HL-60/S4 treated with phorbol 12-myristate 13-acetate at 8.2 ng/mL for 4 days and 3 days (cell line): Measurements from ENCODE around the gene STK17A.

Experiments used
- in situ Hi-C: fragments of 300-500 bp; cut with MboI; formaldehyde crosslinking; loops from 2 replicates; pipeline ENCODE4 v1.15.0; 2022; ENCODE audit warnings: low sequenced_read_pairs

STK17A gene

DNA sequence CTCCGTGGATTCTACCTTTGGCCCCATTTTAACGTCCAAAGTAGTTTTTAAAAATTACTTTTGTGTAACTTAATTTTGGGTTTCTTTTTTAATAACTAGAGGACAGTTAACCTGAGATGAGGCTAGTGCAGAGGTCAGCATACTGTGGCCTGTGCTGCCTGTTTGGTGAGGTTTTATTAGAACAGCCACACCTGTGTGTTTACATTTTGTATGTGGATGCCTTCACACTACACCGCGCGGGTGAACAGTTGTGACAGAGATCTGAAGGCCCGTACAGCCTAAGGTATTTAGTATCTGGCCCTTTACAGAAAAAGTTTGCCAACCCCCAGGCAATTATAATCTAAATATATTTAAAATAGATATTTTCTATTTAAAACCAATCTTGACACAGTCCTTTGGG lies 46.9 kb downstream of the STK17A start:
- in situ Hi-C loops: no loop called here

DNA sequence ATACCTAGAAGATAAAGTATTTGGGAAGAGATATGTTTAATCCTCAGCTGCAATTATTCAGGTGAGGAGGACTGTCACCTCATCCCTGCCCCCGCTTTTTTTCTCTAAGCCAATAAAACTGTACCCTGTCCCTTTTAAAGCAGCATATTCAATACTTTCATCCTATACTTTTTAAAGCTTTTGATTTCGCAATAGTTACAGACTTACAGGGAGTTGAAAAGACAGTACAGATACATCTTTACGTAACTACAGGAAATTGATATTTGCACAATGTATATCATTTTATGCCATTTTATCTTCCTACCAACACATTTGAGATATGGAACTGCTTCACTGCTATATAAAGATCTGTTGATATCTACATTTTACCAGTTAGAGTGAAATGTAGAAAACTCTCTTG lies 47.6 kb downstream of the STK17A start:
- in situ Hi-C loops: no loop called here

GRCh38 chr7:43631559-43631958 lies 48.7 kb downstream of the STK17A start:
- in situ Hi-C loops: no loop called here

GRCh38 chr7:43632746-43633145 lies 49.8 kb downstream of the STK17A start:
- in situ Hi-C loops: no loop called here

DNA sequence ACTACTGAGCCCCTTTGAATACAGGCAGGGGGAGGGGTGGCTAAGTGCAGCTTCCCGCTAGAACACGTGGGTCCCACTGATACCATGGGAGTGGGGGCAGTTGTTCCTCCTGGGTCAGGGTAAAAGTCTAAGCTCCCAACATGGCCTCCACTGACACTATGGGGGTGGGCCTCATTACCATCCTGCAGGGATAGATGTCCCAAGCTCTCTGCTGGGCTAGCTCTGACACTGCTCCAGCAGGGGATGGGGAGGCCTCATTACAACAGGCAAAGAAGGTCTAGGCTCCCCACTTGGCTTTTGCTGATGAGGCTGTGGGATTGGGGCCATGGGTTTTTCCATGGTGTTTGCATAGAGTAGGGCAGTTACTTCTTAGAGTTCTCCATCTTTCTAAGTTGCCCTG lies 51.5 kb downstream of the STK17A start:
- in situ Hi-C loops: no loop called here

DNA sequence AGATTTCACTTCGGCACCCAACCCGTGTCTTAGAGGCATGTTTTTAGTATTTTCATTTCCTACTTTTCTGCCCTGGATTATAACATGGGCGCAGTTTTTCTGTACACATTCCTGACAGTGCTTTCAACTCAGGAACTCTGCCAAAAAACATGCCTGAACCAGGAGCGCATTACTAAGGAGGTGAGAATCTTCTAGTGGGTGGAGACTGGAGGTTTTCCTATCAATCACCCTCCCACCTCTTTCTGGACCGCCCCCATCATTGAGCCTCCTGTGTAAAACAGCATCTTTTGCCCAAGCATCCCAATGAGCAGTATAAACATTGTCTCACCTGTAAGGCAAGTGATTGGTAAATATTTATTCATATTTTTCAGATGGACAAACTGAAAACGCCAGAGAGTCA lies 53.2 kb downstream of the STK17A start:
- in situ Hi-C loops: no loop called here

DNA sequence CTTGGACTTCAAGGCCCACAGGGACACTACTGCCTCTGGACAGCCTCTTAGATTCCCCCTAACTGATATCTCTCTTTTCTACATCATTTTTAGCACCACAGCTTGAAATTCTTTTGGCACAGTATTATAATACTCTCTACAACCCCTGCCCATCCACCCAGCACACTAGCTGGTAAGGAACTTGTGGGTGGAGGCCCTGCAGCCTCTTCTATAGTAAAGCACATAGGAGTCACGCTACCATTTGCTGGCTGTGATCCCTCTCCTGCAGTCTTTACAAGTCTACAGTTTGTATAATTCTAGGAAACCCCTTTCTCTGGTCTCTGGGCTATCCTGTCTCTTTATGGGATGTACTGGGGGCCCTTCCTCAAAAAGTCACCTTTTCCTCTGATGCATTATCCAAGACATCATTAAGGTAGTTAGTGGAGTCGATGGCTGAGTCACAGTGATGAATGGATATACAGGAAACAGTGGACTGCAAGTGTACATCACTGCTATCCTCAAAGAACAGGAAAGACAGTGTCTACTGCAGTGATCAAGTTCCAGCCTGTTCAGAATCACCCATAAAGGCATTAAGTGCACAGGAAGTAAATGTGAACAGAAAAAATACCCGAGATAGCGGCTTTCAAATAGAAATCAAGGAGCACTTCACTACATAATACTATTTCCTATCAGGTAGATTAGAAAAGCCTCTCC lies 54.4 kb downstream of the STK17A start:
- in situ Hi-C loops: no loop called here

GRCh38 chr7:43639858-43640491 lies 57.1 kb downstream of the STK17A start:
- in situ Hi-C loops: no loop called here

- in situ Hi-C loops: no loop called here
These were observed 57.8 kb downstream of the STK17A start for GRCh38 chr7:43640679-43641078.

GRCh38 chr7:43642897-43643630 lies 60.2 kb downstream of the STK17A start:
- in situ Hi-C loops: no loop called here

- in situ Hi-C loops: no loop called here
These were observed 60.9 kb downstream of the STK17A start for GRCh38 chr7:43643846-43644245.

- in situ Hi-C loops: no loop called here
These were observed 62.9 kb downstream of the STK17A start for GRCh38 chr7:43645699-43646226.

GRCh38 chr7:43646603-43647338 lies 63.9 kb downstream of the STK17A start:
- in situ Hi-C loops: no loop called here

GRCh38 chr7:43647339-43647672 lies 64.4 kb downstream of the STK17A start:
- in situ Hi-C loops: no loop called here

- in situ Hi-C loops: no loop called here
These were observed 65.0 kb downstream of the STK17A start for GRCh38 chr7:43647673-43648472.

DNA sequence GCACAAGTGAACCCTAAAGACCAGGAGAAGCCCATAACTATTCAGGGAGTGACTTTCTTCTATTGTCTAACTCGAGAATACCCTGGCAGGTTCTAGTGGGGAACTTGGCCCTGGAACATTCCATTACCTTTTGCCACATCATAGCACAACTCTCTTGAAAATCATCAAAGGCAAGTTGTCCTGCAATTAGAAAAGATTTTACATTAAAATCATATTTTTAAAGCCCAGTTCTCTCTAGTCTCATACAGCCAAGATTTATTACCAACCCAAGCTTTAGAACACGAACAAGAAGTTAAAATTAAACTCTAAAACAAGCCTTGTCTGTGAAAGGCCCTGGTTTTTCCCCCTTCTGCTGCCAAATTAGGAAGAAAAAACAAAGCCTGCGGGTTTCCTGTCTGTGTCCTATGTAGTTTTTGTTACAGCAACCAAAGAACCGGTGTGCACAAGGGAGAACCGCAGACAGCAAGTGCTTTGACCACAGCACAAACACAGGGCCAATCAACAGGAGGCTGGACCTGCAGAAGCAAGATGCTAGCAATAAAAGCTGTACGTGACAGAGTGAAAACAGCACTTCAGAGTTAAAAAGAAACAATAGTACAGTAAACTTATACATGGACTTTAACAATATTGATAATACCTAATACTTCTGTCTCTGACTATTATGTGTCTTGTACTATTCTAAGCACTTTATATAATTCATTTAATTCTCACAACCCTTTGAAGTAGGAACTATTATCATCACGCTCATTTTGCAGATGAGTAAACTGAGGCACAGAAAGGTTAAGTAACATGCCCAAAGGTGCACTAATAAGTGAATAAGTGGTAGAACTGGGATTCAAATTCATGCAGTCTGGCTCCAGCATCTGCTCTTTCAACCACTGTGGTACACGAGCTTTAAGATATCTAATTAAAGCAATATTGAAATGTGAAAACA lies 65.8 kb downstream of the STK17A start:
- in situ Hi-C loops: no loop called here

DNA sequence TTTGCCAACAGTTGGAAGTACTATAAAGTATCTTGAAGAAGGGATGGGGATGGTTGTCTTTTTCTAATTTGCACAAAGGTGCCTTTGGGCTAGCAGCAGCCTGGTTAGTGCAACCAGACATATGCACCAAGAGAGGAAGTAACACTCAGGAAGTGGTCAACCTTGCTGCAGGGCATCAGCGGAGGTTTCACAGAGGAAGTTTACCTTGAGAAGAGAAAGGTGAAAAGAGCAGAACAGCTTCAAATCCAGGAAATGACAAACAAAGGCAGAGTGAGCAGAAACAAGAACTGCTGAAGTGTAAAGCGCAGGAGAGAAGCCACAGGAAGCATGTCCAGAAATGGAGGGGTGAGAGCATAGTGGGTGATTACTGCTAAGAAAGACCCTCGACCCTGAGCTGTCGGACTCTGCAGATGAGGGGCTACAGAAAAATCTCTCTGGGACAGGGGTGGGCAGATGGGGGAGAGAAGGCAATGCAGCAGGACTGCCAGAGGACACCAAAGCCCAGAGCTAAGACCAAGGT lies 66.9 kb downstream of the STK17A start:
- in situ Hi-C loops: no loop called here

- in situ Hi-C loops: no loop called here
These were observed 67.6 kb downstream of the STK17A start for GRCh38 chr7:43650457-43651052.

- in situ Hi-C loops: no loop called here
These were observed 69.5 kb downstream of the STK17A start for GRCh38 chr7:43652364-43652763.
